Activated CD4-positive, alpha-beta T cell treated with anti-CD3 and anti-CD28 coated beads, Interleukin-2, Interleukin-6, amounts not matched to agents 100 ng/mL and 50 ng/mL, durations not matched to agents 16 hours and 8 hours (primary cell): Measurements from ENCODE around the gene IL1R2.
A peak's percentile ranks its signal among the peaks of the same experiment; 100 is the strongest.

Experiments
- DNase-seq: peaks from one replicate; pipeline ENCODE4 v3.0.0-alpha.2; 2020

IL1R2 gene

GRCh38 chr2:101991721-101992145 lies at the start of gene IL1R2:
Gene IL1R2, plus strand, starts transcription at chr2:101991960. Its CDS starts 16,616 bp downstream, at chr2:102008576.
- DNase-seq, result no peak

- no peak for DNase-seq
Measured at GRCh38 chr2:101942851-101943250, 48.9 kb upstream of the IL1R2 start.

DNA sequence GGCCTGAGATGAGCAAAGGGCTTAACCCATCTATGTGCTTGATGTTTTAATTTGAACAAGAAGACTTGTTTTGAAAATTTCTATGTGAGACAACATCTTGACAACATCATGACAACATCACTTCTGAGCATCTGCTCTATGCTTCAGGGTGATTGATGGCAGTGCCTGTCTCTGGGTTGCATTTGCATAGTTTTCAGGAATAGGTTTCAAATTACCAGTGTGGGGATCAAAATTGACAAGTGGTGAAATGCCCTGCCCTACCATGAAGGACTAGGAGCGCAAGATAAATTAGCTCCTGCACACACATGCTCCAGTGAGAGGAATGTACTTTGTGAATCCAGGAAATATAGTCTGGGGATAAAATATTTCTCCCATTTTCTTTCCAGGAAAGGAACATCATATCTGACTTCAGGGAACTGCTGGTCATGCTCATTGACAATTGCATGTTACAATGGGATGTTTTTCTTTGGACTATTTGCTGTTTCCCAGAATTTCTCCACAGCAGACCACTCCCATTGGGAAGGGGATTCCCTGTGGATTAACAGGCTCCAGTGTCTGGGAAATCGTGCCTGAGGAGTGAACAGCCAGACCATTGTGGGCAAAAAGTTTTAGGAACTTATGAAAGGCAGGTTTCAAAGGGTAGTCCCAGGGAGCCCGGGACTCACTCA lies 45.3 kb upstream of the IL1R2 start:
- DNase-seq, result no peak

DNA sequence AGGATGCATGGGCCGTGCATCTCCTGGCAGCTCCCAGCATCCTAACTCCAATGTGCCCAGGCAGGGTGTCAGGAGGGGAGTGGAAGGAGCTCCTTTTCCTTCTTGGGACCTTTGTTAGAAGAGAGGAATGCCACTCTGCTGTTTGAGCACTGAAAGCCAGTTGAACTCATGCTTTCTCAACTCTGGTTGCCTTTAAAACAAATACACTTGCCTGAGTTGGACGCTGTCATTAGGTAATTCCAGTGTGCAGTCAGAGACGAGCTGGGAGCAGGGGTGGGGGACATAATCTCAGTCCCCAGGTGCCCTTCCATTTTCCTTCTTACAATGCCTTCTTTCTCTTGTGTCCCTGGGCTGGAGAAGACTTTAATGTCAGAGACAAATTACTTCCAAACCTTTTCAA lies 44.4 kb upstream of the IL1R2 start:
- no peak for DNase-seq

GRCh38 chr2:101948625-101949155 lies 43.1 kb upstream of the IL1R2 start:
- DNase-seq, result no peak

DNA sequence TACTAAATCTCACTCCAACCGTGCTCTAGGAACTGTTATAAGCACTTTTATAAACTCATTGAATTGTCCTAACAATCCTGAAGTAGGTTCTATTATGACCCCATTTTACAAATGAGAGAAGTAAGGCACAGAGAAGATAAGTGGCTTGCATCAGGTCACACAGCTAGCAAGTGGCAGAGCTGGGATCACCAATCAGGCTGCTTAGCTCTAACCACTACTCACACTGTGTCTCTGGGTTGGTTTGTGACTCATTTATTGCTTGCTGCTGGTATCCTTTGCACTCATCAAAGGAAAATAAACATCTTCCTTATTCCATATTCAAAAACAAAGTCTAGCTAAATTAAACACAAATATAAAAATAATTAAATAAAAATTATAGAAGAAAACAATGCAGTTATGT lies 42.5 kb upstream of the IL1R2 start:
- peak; percentile 67 for DNase-seq

GRCh38 chr2:101951296-101951695 lies 40.5 kb upstream of the IL1R2 start:
- DNase-seq, result no peak

- no peak for DNase-seq
Measured at GRCh38 chr2:101952551-101952950, 39.2 kb upstream of the IL1R2 start.

- no peak for DNase-seq
Measured at GRCh38 chr2:101956465-101957438, 35.0 kb upstream of the IL1R2 start.

GRCh38 chr2:101958061-101958460 lies 33.7 kb upstream of the IL1R2 start:
- DNase-seq, result no peak

- DNase-seq, result no peak
Measured at GRCh38 chr2:101960819-101961337, 30.9 kb upstream of the IL1R2 start.

- no peak for DNase-seq
Measured at GRCh38 chr2:101961338-101962191, 30.2 kb upstream of the IL1R2 start.

- no peak for DNase-seq
Measured at GRCh38 chr2:101962309-101962708, 29.5 kb upstream of the IL1R2 start.

DNA sequence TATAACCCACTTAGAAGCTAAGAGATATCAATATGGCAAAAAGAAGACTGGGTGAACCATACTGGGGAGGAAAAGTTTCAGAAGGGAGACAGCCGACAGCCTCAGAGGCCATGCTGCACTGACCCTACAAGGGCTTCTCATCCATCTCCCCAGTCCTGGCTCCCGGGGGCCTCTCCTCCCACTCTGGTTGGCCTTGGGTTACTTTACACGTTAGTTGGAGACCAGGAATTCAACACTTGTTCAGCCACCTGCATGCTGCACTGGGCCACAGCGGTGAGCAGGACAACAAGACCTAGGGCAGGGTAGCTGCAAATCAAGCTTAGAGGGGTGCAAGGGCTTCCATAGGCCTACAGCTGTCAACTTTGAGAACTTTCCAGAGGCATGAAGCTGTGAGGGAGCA lies 28.6 kb upstream of the IL1R2 start:
- DNase-seq, result no peak

DNA sequence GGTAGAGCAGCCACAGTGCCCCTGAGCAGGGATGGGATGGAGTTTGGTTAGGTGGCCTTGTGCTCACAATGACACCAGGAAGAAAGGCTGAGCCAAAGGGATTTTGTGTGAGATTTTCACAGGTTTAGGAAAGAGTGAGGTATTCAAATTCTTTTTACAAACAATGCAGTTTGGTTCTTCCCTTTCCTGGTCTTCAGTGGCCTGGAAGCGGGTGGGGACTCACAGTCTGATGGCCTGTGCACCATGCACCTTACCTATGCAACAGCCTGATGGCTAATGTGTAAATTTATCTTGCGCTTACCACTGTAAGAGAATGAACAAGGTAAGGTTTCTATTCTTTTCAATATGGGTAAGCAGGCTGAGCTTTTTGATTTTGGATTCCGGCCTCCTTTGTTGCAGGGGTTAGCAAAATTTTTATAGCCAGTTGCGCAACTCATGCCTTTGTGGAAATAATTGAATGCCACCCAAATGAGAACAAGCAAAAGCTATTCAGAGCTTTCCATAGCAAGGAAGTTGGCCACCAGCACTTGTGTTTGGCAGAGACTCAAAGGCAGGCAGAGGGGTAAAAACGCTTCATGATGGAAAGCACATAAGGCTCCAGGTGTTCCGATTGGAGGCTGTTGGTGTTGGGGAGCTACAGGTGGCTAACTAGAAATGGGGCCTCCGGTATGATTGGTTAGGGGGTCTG lies 23.8 kb upstream of the IL1R2 start:
- DNase-seq, result no peak

- no peak for DNase-seq
Measured at GRCh38 chr2:101969723-101970122, 22.0 kb upstream of the IL1R2 start.

DNA sequence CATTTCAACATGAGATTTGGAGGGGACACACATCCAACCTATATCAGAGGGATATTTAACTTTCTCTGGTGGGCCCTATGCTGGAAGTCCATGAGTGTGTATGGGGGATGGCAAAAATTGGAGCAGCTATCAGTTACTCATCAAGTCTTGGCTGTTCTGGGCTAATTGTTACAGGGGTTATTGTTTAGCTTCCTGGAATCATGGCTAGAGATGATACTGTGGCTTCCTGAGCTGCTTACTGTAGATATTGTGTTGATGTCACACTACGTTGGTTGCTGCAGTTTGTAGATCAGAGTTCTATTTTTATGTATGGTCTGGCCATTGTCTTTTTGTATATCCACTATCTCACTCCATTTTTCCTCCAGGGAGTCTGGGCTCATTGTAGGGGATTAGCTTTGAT lies 20.9 kb upstream of the IL1R2 start:
- no peak for DNase-seq

- no peak for DNase-seq
Measured at GRCh38 chr2:101971836-101972235, 19.9 kb upstream of the IL1R2 start.

GRCh38 chr2:101972621-101973434 lies 18.9 kb upstream of the IL1R2 start:
- DNase-seq, result peak; percentile 5

GRCh38 chr2:101974663-101975062 lies 17.1 kb upstream of the IL1R2 start:
- DNase-seq, result no peak
